DMS 273 (cell line): ENCODE results near the gene PDHA1.
A peak's percentile ranks its signal among the peaks of the same experiment; 100 is the strongest.

Source experiments
- DNase-seq: peaks from one replicate; lab custom pipeline; 2025; ENCODE audit not compliant: unreplicated experiment; lab: John Stamatoyannopoulos, UW

Gene PDHA1

GRCh38 chrX:19343535-19344408, at the start of gene PDHA1:
Gene PDHA1 (plus strand): TSS chrX:19343927. CDS start chrX:19344038, 111 bp downstream.
- DNase-seq, result peak; percentile 98

GRCh38 chrX:19303256-19303880, 40.4 kb upstream of the PDHA1 start:
- peak; percentile 9 for DNase-seq

GRCh38 chrX:19326567-19326966, 17.2 kb upstream of the PDHA1 start:
- no peak for DNase-seq

- DNase-seq, result no peak
Measured at GRCh38 chrX:19331831-19332230, 11.9 kb upstream of the PDHA1 start.

GRCh38 chrX:19332983-19333382, 10.7 kb upstream of the PDHA1 start:
- DNase-seq, result peak; percentile 85

- peak; percentile 88 for DNase-seq
Measured at GRCh38 chrX:19334945-19335626, 8.6 kb upstream of the PDHA1 start.

- DNase-seq, result peak; percentile 40
Measured at GRCh38 chrX:19342331-19342906, 1.3 kb upstream of the PDHA1 start.

GRCh38 chrX:19343085-19343534, 617 bp upstream of the PDHA1 start:
- no peak for DNase-seq

- DNase-seq, result peak; percentile 31
Measured at GRCh38 chrX:19344661-19345060, 934 bp downstream of the PDHA1 start.

- no peak for DNase-seq
Measured at GRCh38 chrX:19347916-19348315, 4.2 kb downstream of the PDHA1 start.

GRCh38 chrX:19349264-19349663, 5.5 kb downstream of the PDHA1 start:
- DNase-seq, result no peak

GRCh38 chrX:19350941-19351384, 7.2 kb downstream of the PDHA1 start:
- no peak for DNase-seq

- DNase-seq, result no peak
Measured at GRCh38 chrX:19354625-19355024, 10.9 kb downstream of the PDHA1 start.

GRCh38 chrX:19358521-19358920, 14.8 kb downstream of the PDHA1 start:
- no peak for DNase-seq

GRCh38 chrX:19360903-19361302, 17.2 kb downstream of the PDHA1 start:
- DNase-seq, result no peak

GRCh38 chrX:19361701-19362100, 18.0 kb downstream of the PDHA1 start:
- no peak for DNase-seq

GRCh38 chrX:19368576-19368975, 24.8 kb downstream of the PDHA1 start:
- no peak for DNase-seq

GRCh38 chrX:19370061-19370460, 26.3 kb downstream of the PDHA1 start:
- DNase-seq, result no peak

GRCh38 chrX:19372170-19372546, 28.4 kb downstream of the PDHA1 start:
- peak; percentile 84 for DNase-seq

- no peak for DNase-seq
Measured at GRCh38 chrX:19372547-19373331, 29.0 kb downstream of the PDHA1 start.
